ENCODE measurements around the gene PPME1. TPM values are rescaled to one million over a fixed set of nuclear protein-coding genes. Genes with fewer than 3 reads are reported as not detected.
A peak's percentile ranks its signal among the peaks of the same experiment; 100 is the strongest.

Gene PPME1
- total RNA-seq, 2 experiments from 2014 or later, result 28.6 to 28.8 TPM

- Histone ChIP-seq H3K4me1 (ENCODE audit: insufficient read depth, low read length, poor library complexity, severe bottlenecking) (no peaks in the 10 kb centered on the region), H2AFZ (ENCODE audit: low read length) (no peak overlapping the region), H3K9me3 (ENCODE audit: low read length) (no peaks in the 10 kb centered on the region), H3K36me3 (ENCODE audit: insufficient read depth, low read length) (peaks cover 60% of the 10 kb centered on the region), H4K20me1 (ENCODE audit: insufficient read depth, low read length) (no peaks in the 10 kb centered on the region), H3K4me2 (ENCODE audit: low read length) (no peak overlapping the region), H3K27ac (ENCODE audit: low read depth, low read length, poor library complexity, severe bottlenecking) (no peak overlapping the region), H3K4me3 (ENCODE audit: low read depth, low read length, poor library complexity, severe bottlenecking) (no peak overlapping the region), H3K79me2 (ENCODE audit: insufficient read depth, low read depth, low read length) (no peaks in the 10 kb centered on the region), H3K9me2 (ENCODE audit: insufficient read depth, low read length) (no peaks in the 10 kb centered on the region)
- DNase-seq (ENCODE audit: low spot score), result no peak
- ChIA-PET CTCF (ENCODE audit: unreplicated experiment) (no interaction called here), POLR2A (interaction anchor here (0.9 to 1.0 kb wide), 2 partner anchors 20 to 24 kb away, joined by 3 to 4 read pairs; no protein-coding TSS in a partner anchor)
- intact Hi-C loops (cut with micrococcal nuclease; ENCODE audit: unreplicated experiment), result no loop called here
- no TSS peak for BruUV-seq (replicated peaks)
- TF ChIP-seq CTCF (conservative IDR thresholded peaks at IDR 0.05; ENCODE audit: low read length), result 0 out of 2 replicates have a peak, but pooled peaks have one; percentile 3
- TF ChIP-seq EZH2phosphoT487 (IDR thresholded peaks at IDR 0.05; ENCODE audit: borderline replicate concordance, low read depth, low read length), result no peak
These were observed 37.4 kb downstream of the PPME1 start for GRCh38 chr11:74208507-74208906.

- intact Hi-C loops (cut with micrococcal nuclease; ENCODE audit: unreplicated experiment), result no loop called here
- POLR2A ChIA-PET, result no interaction called here
- Histone ChIP-seq H3K4me1 (ENCODE audit: insufficient read depth, low read length, poor library complexity, severe bottlenecking) (no peaks in the 10 kb centered on the region), H3K4me2 (ENCODE audit: low read length) (no peak overlapping the region), H3K4me3 (ENCODE audit: low read depth, low read length, poor library complexity, severe bottlenecking) (no peak overlapping the region), H3K27ac (ENCODE audit: low read depth, low read length, poor library complexity, severe bottlenecking) (no peak overlapping the region), H4K20me1 (ENCODE audit: insufficient read depth, low read length) (no peaks in the 10 kb centered on the region), H3K9me3 (ENCODE audit: low read length) (no peaks in the 10 kb centered on the region), H3K36me3 (ENCODE audit: insufficient read depth, low read length) (peaks cover 32% of the 10 kb centered on the region), H3K9me2 (ENCODE audit: insufficient read depth, low read length) (no peaks in the 10 kb centered on the region), H2AFZ (ENCODE audit: low read length) (no peak overlapping the region), H3K79me2 (ENCODE audit: insufficient read depth, low read depth, low read length) (no peaks in the 10 kb centered on the region)
- CTCF ChIA-PET (ENCODE audit: unreplicated experiment), result no interaction called here
- no TSS peak for BruUV-seq (replicated peaks)
- DNase-seq (ENCODE audit: low spot score), result no peak
- TF ChIP-seq CTCF (conservative IDR thresholded peaks at IDR 0.05; ENCODE audit: low read length), result no peak
- TF ChIP-seq EZH2phosphoT487 (IDR thresholded peaks at IDR 0.05; ENCODE audit: borderline replicate concordance, low read depth, low read length), result no peak
These were observed 41.4 kb downstream of the PPME1 start for GRCh38 chr11:74212533-74212932.

GRCh38 chr11:74220376-74220775 is 49.3 kb downstream of the PPME1 start:
- H3K9me3 ChIP-seq (ENCODE audit: low read length), result no peaks in the 10 kb centered on the region
- H3K4me2 ChIP-seq (ENCODE audit: low read length), result no peak overlapping the region
- H3K9me2 ChIP-seq (ENCODE audit: insufficient read depth, low read length), result no peaks in the 10 kb centered on the region
- ChIA-PET POLR2A (no interaction called here), CTCF (ENCODE audit: unreplicated experiment) (no interaction called here)
- no peak overlapping the region for H3K27ac ChIP-seq (ENCODE audit: low read depth, low read length, poor library complexity, severe bottlenecking)
- BruUV-seq (replicated peaks), result no TSS peak
- intact Hi-C loops (cut with micrococcal nuclease; ENCODE audit: unreplicated experiment), result no loop called here
- H2AFZ ChIP-seq (ENCODE audit: low read length), result no peak overlapping the region
- H3K79me2 ChIP-seq (ENCODE audit: insufficient read depth, low read depth, low read length), result no peaks in the 10 kb centered on the region
- DNase-seq (ENCODE audit: low spot score), result no peak
- no peaks in the 10 kb centered on the region for H3K4me1 ChIP-seq (ENCODE audit: insufficient read depth, low read length, poor library complexity, severe bottlenecking)
- 0 out of 2 replicates have a peak, but pooled peaks cover 6% of the 10 kb centered on the region for H3K36me3 ChIP-seq (ENCODE audit: insufficient read depth, low read length)
- H4K20me1 ChIP-seq (ENCODE audit: insufficient read depth, low read length), result no peaks in the 10 kb centered on the region
- TF ChIP-seq EZH2phosphoT487 (IDR thresholded peaks at IDR 0.05; ENCODE audit: borderline replicate concordance, low read depth, low read length), result no peak
- TF ChIP-seq CTCF (conservative IDR thresholded peaks at IDR 0.05; ENCODE audit: low read length), result no peak
- no peak overlapping the region for H3K4me3 ChIP-seq (ENCODE audit: low read depth, low read length, poor library complexity, severe bottlenecking)
